Activated CD4-positive, CD25-positive, alpha-beta regulatory T cell treated with anti-CD3 and anti-CD28 coated beads, Interleukin-2, amount 50 U/mL, for 24 hours (primary cell): ENCODE results near the gene RFFL.

Experiments used
- ATAC-seq, 2 donors: fragments of 150-1000 bp; cut with Tn5 transposase; one replicate each; pipeline ENCODE4 v1.10.0; 2021; ENCODE audit warnings: mild to moderate bottlenecking in 1 of 2, moderate library complexity in 1 of 2

The RFFL gene

GRCh38 chr17:34961093-34961911 lies 102.2 kb downstream of the RFFL start, which contains the start of the genes CCT6B and ZNF830:
Gene CCT6B, minus strand, starts transcription at chr17:34961460. Its CDS starts 67 bp downstream, at chr17:34961393.
Gene ZNF830, plus strand, starts transcription at chr17:34961540. Its CDS starts 27 bp downstream, at chr17:34961567.
- peak; percentile 93 to 95 for ATAC-seq

- no peak for ATAC-seq
Measured at GRCh38 chr17:34958438-34958837, 105.1 kb downstream of the RFFL start.
